Ovary (tissue), 3 donors: ENCODE data around the gene RPS5.

Source experiments
- CTCF ChIP-seq, 3 donors: fragments of 450-650 bp in 2 of 3; fragments of 200-600 bp in 1 of 3; IDR thresholded peaks; one replicate each; pipeline versions ENCODE4 v1.5.1 to v1.8.0; 2016 to 2022; ENCODE audit warnings: antibody characterized with exemption in 3 of 3, mild to moderate bottlenecking in 1 of 3
- EP300 ChIP-seq: sonication (generic); formaldehyde crosslinking; IDR thresholded peaks from one replicate; pipeline ENCODE4 v1.6.1; 2017; ENCODE audit warnings: antibody characterized with exemption
- POLR2A ChIP-seq: fragments of 450-650 bp; IDR thresholded peaks from one replicate; pipeline ENCODE4 v1.6.1; 2017; ENCODE audit warnings: antibody characterized with exemption, mild to moderate bottlenecking, moderate library complexity
- donor health status: DM: no; HTN: no; CAD: no.

GRCh38 chr19:58417071-58417470, 30.0 kb downstream of the RPS5 start:
- TF ChIP-seq EP300 = no peak
- no peak for TF ChIP-seq CTCF (IDR thresholded peaks at IDR 0.05)
- TF ChIP-seq POLR2A = no peak
